Mammary epithelial cell (primary cell): Measurements from ENCODE around the gene STK16.

Source experiments
- CTCF ChIP-seq, 2 donors: IDR thresholded peaks in 1 of 2; conservative IDR thresholded peaks in 1 of 2; 2 replicates each; pipeline ENCODE4 v1.5.1; 2011 to 2012; ENCODE audit warnings: inconsistent platforms in 2 of 2, low read length in 2 of 2, mild to moderate bottlenecking in 2 of 2, control low read depth in 1 of 2, low read depth in 1 of 2; ENCODE audit not compliant: insufficient read depth in 1 of 2; ENCODE audit errors: extremely low read depth in 1 of 2
- EZH2 ChIP-seq: IDR thresholded peaks from 2 replicates; pipeline ENCODE4 v1.6.1; 2012; ENCODE audit warnings: low read length, inconsistent platforms, borderline replicate concordance

- no peak for TF ChIP-seq CTCF (conservative IDR thresholded peaks at IDR 0.05 in 1 of 2, IDR thresholded peaks at IDR 0.05 in 1 of 2; ENCODE audit: extremely low read depth in 1 of 2, insufficient read depth in 1 of 2, low read depth in 1 of 2, low read length in 2 of 2)
- no peak for TF ChIP-seq EZH2
Measured at GRCh38 chr2:219207134-219207883, 38.0 kb upstream of the STK16 start.
